Chondrocyte (in vitro differentiated cells): ENCODE measurements around the gene SYT7. TPM values are rescaled to one million over a fixed set of nuclear protein-coding genes. Genes with fewer than 3 reads are reported as not detected.

Source experiments
- DNase-seq: peaks from one replicate; pipeline ENCODE4 v3.0.0; 2021; ENCODE audit warnings: mixed read lengths, low spot score
- H3K27ac Mint-ChIP-seq: one replicate; pipeline ENCODE4 v1.8.0; 2021; ENCODE audit warnings: mild to moderate bottlenecking, moderate library complexity, mixed read lengths; ENCODE audit not compliant: unreplicated experiment
- H3K27me3 Mint-ChIP-seq: 2 replicates; pipeline ENCODE4 v1.8.0; 2021; ENCODE audit warnings: low read depth, mixed read lengths
- H3K36me3 Mint-ChIP-seq: 2 replicates; pipeline ENCODE4 v1.8.0; 2021; ENCODE audit warnings: low read depth, mixed read lengths
- H3K4me1 Mint-ChIP-seq: 2 replicates; pipeline ENCODE4 v1.8.0; 2021; ENCODE audit warnings: low read depth, mild to moderate bottlenecking, mixed read lengths
- H3K4me3 Mint-ChIP-seq: one replicate; pipeline ENCODE4 v1.8.0; 2021; ENCODE audit warnings: mild to moderate bottlenecking, moderate library complexity, mixed read lengths; ENCODE audit not compliant: unreplicated experiment
- H3K9me3 Mint-ChIP-seq: 2 replicates; pipeline ENCODE4 v1.8.0; 2021; ENCODE audit warnings: low read depth, mixed read lengths
- CTCF ChIP-seq: fragments of 200-600 bp; sonication (generic); IDR thresholded peaks from 2 replicates; pipeline ENCODE4 v1.5.0; 2021; ENCODE audit warnings: antibody characterized with exemption, mild to moderate bottlenecking, moderate library complexity
- total RNA-seq: library from RNA; stranded (reverse); gene quantifications from 3 replicates; pipeline ENCODE4 v1.2.1, GENCODE V29; 2021

SYT7 gene
- total RNA-seq, 1 donor from 2014 or later, result 1.5 TPM

- no peak for TF ChIP-seq CTCF
- H3K9me3 Mint-ChIP-seq, result no peaks in the 10 kb centered on the region
- no peak for DNase-seq
Measured at GRCh38 chr11:61553373-61554171, 27.3 kb downstream of the SYT7 start.

GRCh38 chr11:61552108-61552635 lies 28.7 kb downstream of the SYT7 start:
- Mint-ChIP-seq H3K9me3 (no peaks in the 10 kb centered on the region), H3K27me3 (peaks cover 46% of the 10 kb centered on the region), H3K27ac (no peak overlapping the region), H3K4me1 (peaks cover 6% of the 10 kb centered on the region), H3K4me3 (no peak overlapping the region), H3K36me3 (no peaks in the 10 kb centered on the region)
- no peak for TF ChIP-seq CTCF
- no peak for DNase-seq

More at GRCh38 chr11:61553373-61554171, 27.3 kb downstream of the SYT7 start:
- Mint-ChIP-seq H3K4me1 (peaks cover 6% of the 10 kb centered on the region), H3K36me3 (no peaks in the 10 kb centered on the region), H3K27me3 (peaks cover 54% of the 10 kb centered on the region), H3K27ac (no peak overlapping the region), H3K4me3 (no peak overlapping the region)

DNA sequence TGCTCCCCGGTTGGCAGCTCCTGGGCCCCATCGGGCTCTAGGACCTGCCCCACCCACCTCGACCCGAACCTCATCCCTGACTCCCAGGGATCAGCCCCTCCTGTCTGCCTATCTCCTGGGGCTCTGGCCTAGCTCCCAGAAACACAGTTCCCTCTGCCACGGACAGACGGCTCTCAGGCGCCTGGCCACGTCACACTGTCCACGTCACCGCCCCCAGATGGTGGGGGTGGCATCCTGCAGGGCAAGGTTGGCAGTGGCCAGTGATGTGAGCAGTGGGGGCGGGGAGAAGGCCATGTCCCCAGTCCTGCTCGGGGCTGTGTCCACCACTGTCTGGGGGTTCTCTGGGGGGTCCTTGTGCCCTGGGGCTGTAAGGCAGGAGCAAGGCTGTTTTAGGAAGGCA lies 29.2 kb downstream of the SYT7 start:
- Mint-ChIP-seq H3K27me3 (peaks cover 43% of the 10 kb centered on the region), H3K4me3 (no peak overlapping the region), H3K9me3 (no peaks in the 10 kb centered on the region), H3K27ac (no peak overlapping the region), H3K4me1 (peaks cover 6% of the 10 kb centered on the region), H3K36me3 (no peaks in the 10 kb centered on the region)
- DNase-seq, result no peak
- TF ChIP-seq CTCF, result no peak

- Mint-ChIP-seq H3K27ac (no peak overlapping the region), H3K4me3 (no peak overlapping the region), H3K9me3 (no peaks in the 10 kb centered on the region), H3K36me3 (no peaks in the 10 kb centered on the region), H3K27me3 (peaks cover 36% of the 10 kb centered on the region), H3K4me1 (peaks cover 4% of the 10 kb centered on the region)
- DNase-seq, result no peak
- TF ChIP-seq CTCF, result no peak
Measured at GRCh38 chr11:61550665-61551227, 30.1 kb downstream of the SYT7 start.

- peaks cover 32% of the 10 kb centered on the region for H3K27me3 Mint-ChIP-seq
Measured at GRCh38 chr11:61549662-61550568, 31.0 kb downstream of the SYT7 start.

More at GRCh38 chr11:61549662-61550568, 31.0 kb downstream of the SYT7 start:
- no peak for TF ChIP-seq CTCF
- no peaks in the 10 kb centered on the region for H3K36me3 Mint-ChIP-seq
- no peak for DNase-seq
- no peaks in the 10 kb centered on the region for H3K4me1 Mint-ChIP-seq
- no peak overlapping the region for H3K27ac Mint-ChIP-seq
- H3K9me3 Mint-ChIP-seq, result no peaks in the 10 kb centered on the region
- H3K4me3 Mint-ChIP-seq, result no peak overlapping the region
